H1 (cell line): Measurements from ENCODE around the gene CORO7. TPM values are rescaled to one million over a fixed set of nuclear protein-coding genes. Genes with fewer than 3 reads are reported as not detected.

Experiments
- CTCF ChIA-PET: fragments of 300-600 bp; sonication (Branson Sonifier 250); formaldehyde crosslinking; loops from one replicate; lab custom pipeline; 2021; ENCODE audit not compliant: partially characterized antibody; lab: Charles Lee
- POLR2A ChIA-PET: fragments of 300-600 bp; sonication (Branson Sonifier 250); formaldehyde crosslinking; loops from one replicate; lab custom pipeline; 2021; ENCODE audit warnings: inconsistent platforms; ENCODE audit not compliant: partially characterized antibody; lab: Charles Lee
- DNase-seq, 2 experiments: peaks; one replicate each; pipeline versions ENCODE4 v3.0.0 to v3.0.0-alpha.2; 2010 to 2022; ENCODE audit warnings: low spot score in 2 of 2, low read depth in 1 of 2, mixed read lengths in 1 of 2
- FAIRE-seq: peaks from 2 replicates; lab custom pipeline; 2011; peaks lifted over from hg19 to GRCh38; lab: Jason Lieb, UNC
- H2AFZ ChIP-seq: 2 replicates; pipeline ENCODE4 v1.8.1; 2012; ENCODE audit warnings: low read length, inconsistent platforms
- H2AK5ac ChIP-seq: 2 replicates; pipeline ENCODE4 v1.6.1; 2013; ENCODE audit warnings: low read depth, low read length
- H2BK120ac ChIP-seq: replicated peaks from 2 replicates; pipeline ENCODE3; 2013; ENCODE audit warnings: low read depth, low read length, inconsistent platforms
- H2BK12ac ChIP-seq: 2 replicates; pipeline ENCODE4 v1.6.1; 2013; ENCODE audit warnings: low read depth, low read length
- H2BK15ac ChIP-seq: 2 replicates; pipeline ENCODE4 v1.6.1; 2013; ENCODE audit warnings: low read length
- H2BK20ac ChIP-seq: 2 replicates; pipeline ENCODE4 v1.6.1; 2013; ENCODE audit warnings: low read length
- H2BK5ac ChIP-seq: 2 replicates; pipeline ENCODE4 v1.6.1; 2013; ENCODE audit warnings: low read depth, low read length
- H3K14ac ChIP-seq: 2 replicates; pipeline ENCODE4 v1.6.1; 2013; ENCODE audit warnings: inconsistent platforms; ENCODE audit not compliant: insufficient read length
- H3K18ac ChIP-seq: 2 replicates; pipeline ENCODE4 v1.6.1; 2013; ENCODE audit warnings: low read length; ENCODE audit errors: extremely low read depth
- H3K23ac ChIP-seq: 2 replicates; pipeline ENCODE4 v1.6.1; 2013; ENCODE audit warnings: inconsistent platforms; ENCODE audit not compliant: insufficient read length
- H3K23me2 ChIP-seq: 2 replicates; pipeline ENCODE4 v1.6.1; 2013; ENCODE audit warnings: low read depth, low read length
- H3K27ac ChIP-seq: 2 replicates; pipeline ENCODE4 v1.6.1; 2011; ENCODE audit warnings: low read depth, low read length, inconsistent platforms
- H3K27me3 ChIP-seq, 4 experiments: replicated peaks in 1 of 4; 1 replicate in 1 of 4; 2 replicates in 3 of 4; pipeline versions ENCODE4 v1.6.1 to v1.8.1; 2011 to 2013; ENCODE audit warnings: low read length in 3 of 4, mild to moderate bottlenecking in 3 of 4, inconsistent platforms in 2 of 4, mixed read lengths in 2 of 4, moderate library complexity in 1 of 4; ENCODE audit not compliant: control insufficient read depth in 3 of 4, insufficient read depth in 3 of 4; ENCODE audit errors: extremely low read depth in 1 of 4
- H3K36me3 ChIP-seq, 4 experiments: 2 replicates each; pipeline versions ENCODE4 v1.6.1 to v1.8.1; 2011 to 2013; ENCODE audit warnings: mild to moderate bottlenecking in 4 of 4, low read length in 3 of 4, moderate library complexity in 2 of 4, control low read depth in 1 of 4, inconsistent platforms in 1 of 4; ENCODE audit not compliant: insufficient read depth in 4 of 4, control insufficient read depth in 2 of 4
- H3K4ac ChIP-seq: replicated peaks from 2 replicates; pipeline ENCODE3; 2013; ENCODE audit warnings: low read length, low read depth, mixed read lengths, inconsistent platforms; ENCODE audit not compliant: insufficient read length
- H3K4me1 ChIP-seq, 4 experiments: replicated peaks in 1 of 4; 1 replicate in 1 of 4; 2 replicates in 3 of 4; pipeline versions ENCODE4 v1.6.1 to v1.8.1; 2011 to 2013; ENCODE audit warnings: low read length in 3 of 4, inconsistent platforms in 2 of 4, mixed read lengths in 1 of 4; ENCODE audit not compliant: insufficient read depth in 4 of 4, control insufficient read depth in 3 of 4
- H3K4me2 ChIP-seq, 2 experiments: 2 replicates each; pipeline versions ENCODE4 v1.6.1 to v1.8.1; 2011 to 2013; ENCODE audit warnings: low read depth in 2 of 2, low read length in 2 of 2, control low read depth in 1 of 2, inconsistent platforms in 1 of 2, mild to moderate bottlenecking in 1 of 2; ENCODE audit not compliant: insufficient read depth in 1 of 2
- H3K4me3 ChIP-seq, 4 experiments: fragments of 200-600, 300-600 bp in 1 of 4; sonication (generic), shearing (Covaris generic), sonication (Bioruptor Twin) in 1 of 4; 2 replicates each; pipeline versions ENCODE4 v1.5.1 to v1.8.1; 2011 to 2016; ENCODE audit warnings: low read length in 4 of 4, low read depth in 3 of 4, control low read depth in 2 of 4, inconsistent platforms in 2 of 4, mild to moderate bottlenecking in 2 of 4, mixed read lengths in 1 of 4, moderate library complexity in 1 of 4; ENCODE audit not compliant: insufficient read depth in 2 of 4; ENCODE audit errors: extremely low read depth in 1 of 4
- H3K56ac ChIP-seq: replicated peaks from 2 replicates; pipeline ENCODE3; 2013; ENCODE audit warnings: low read depth, mild to moderate bottlenecking, mixed read lengths, low read length, inconsistent platforms; ENCODE audit not compliant: insufficient read length
- H3K79me1 ChIP-seq: 2 replicates; pipeline ENCODE4 v1.6.1; 2013; ENCODE audit warnings: low read depth, low read length, control low read depth
- H3K79me2 ChIP-seq, 2 experiments: 2 replicates each; pipeline versions ENCODE4 v1.6.1 to v1.8.1; 2012 to 2013; ENCODE audit warnings: low read length in 2 of 2, mild to moderate bottlenecking in 2 of 2, inconsistent platforms in 1 of 2; ENCODE audit not compliant: insufficient read depth in 2 of 2, control insufficient read depth in 1 of 2
- H3K9ac ChIP-seq, 4 experiments: replicated peaks in 1 of 4; 1 replicate in 1 of 4; 2 replicates in 3 of 4; pipeline versions ENCODE4 v1.6.1 to v1.8.1; 2011 to 2013; ENCODE audit warnings: low read depth in 3 of 4, low read length in 3 of 4, control low read depth in 2 of 4, mild to moderate bottlenecking in 2 of 4, moderate library complexity in 2 of 4, inconsistent platforms in 1 of 4; ENCODE audit errors: extremely low read depth in 1 of 4
- H3K9me3 ChIP-seq, 2 experiments: 2 replicates each; pipeline versions ENCODE4 v1.6.1 to v1.8.1; 2012 to 2013; ENCODE audit warnings: mild to moderate bottlenecking in 2 of 2, moderate library complexity in 2 of 2, control low read depth in 1 of 2, inconsistent platforms in 1 of 2, low read depth in 1 of 2, low read length in 1 of 2, mixed read lengths in 1 of 2; ENCODE audit not compliant: insufficient read depth in 2 of 2
- H4K20me1 ChIP-seq, 2 experiments: replicated peaks in 1 of 2; 2 replicates each; pipeline versions ENCODE3 to v1.8.1; 2011 to 2013; ENCODE audit warnings: inconsistent platforms in 2 of 2, low read length in 2 of 2, mild to moderate bottlenecking in 1 of 2; ENCODE audit not compliant: insufficient read depth in 2 of 2, control insufficient read depth in 1 of 2
- H4K5ac ChIP-seq: 2 replicates; pipeline ENCODE4 v1.6.1; 2013; ENCODE audit warnings: low read length, low read depth, mixed read lengths, inconsistent platforms; ENCODE audit not compliant: insufficient read length
- H4K8ac ChIP-seq: 2 replicates; pipeline ENCODE4 v1.8.0; 2013; ENCODE audit warnings: mild to moderate bottlenecking, moderate library complexity, low read length, inconsistent platforms; ENCODE audit not compliant: insufficient read depth; ENCODE audit errors: extremely low read depth
- H4K91ac ChIP-seq: replicated peaks from 2 replicates; pipeline ENCODE3; 2013; ENCODE audit warnings: low read length, mixed read lengths, inconsistent platforms; ENCODE audit not compliant: insufficient read length
- HDAC6 ChIP-seq: IDR thresholded peaks from one replicate; pipeline ENCODE4 v1.7.1; 2012; ENCODE audit warnings: low read depth, mild to moderate bottlenecking, inconsistent platforms, low read length, moderate library complexity
- KDM1A ChIP-seq: fragments of 200-600, 300-600 bp; sonication (generic); IDR thresholded peaks from 2 replicates; pipeline ENCODE4 v1.7.1; 2016; ENCODE audit warnings: mild to moderate bottlenecking, low read length, borderline replicate concordance
- POU5F1 ChIP-seq: IDR thresholded peaks from 2 replicates; pipeline ENCODE4 v1.6.1; 2011; ENCODE audit warnings: low read depth, mild to moderate bottlenecking, low read length, moderate library complexity
- SIN3A ChIP-seq, 2 experiments: IDR thresholded peaks in 1 of 2; conservative IDR thresholded peaks in 1 of 2; 2 replicates each; pipeline ENCODE4 v1.6.1; 2011 to 2012; ENCODE audit warnings: low read length in 2 of 2, improper control_type of control experiment in 1 of 2, low read depth in 1 of 2, mild to moderate bottlenecking in 1 of 2
- ZNF274 ChIP-seq: IDR thresholded peaks from 2 replicates; pipeline ENCODE4 v1.7.0; 2012; ENCODE audit warnings: low read length, borderline replicate concordance; ENCODE audit errors: extremely low read depth
- WGBS, 2 experiments: shearing (Covaris generic) in 1 of 2; methylation state at CpG; one replicate each; pipeline versions ENCODE4 v1.1.6 to v1.1.7; 2013 to 2015; ENCODE audit warnings: low lambda C conversion rate in 2 of 2, mixed read lengths in 2 of 2, inconsistent platforms in 1 of 2, low coverage in 1 of 2, missing lambda C conversion rate in 1 of 2; ENCODE audit not compliant: insufficient replicate concordance in 2 of 2, insufficient coverage in 1 of 2, insufficient read length in 1 of 2; ENCODE audit errors: extremely low coverage in 1 of 2, missing lambda C conversion rate in 1 of 2; 5-methylcytosine and 5-hydroxymethylcytosine counted together
- polyA plus RNA-seq, 7 experiments: library from polyadenylated mRNA; depleted of rRNA in 3 of 7; stranded (reverse) in 5 of 7; unstranded in 2 of 7; fragments of >200 nt in 5 of 7; fragments of 200-250 nt in 2 of 7; gene quantifications; 1 replicate in 5 of 7; 2 replicates in 1 of 7; 4 replicates in 1 of 7; pipeline versions ENCODE4 v1.2.1 to v1.2.3, GENCODE V29; 2011 to 2013; ENCODE audit warnings: missing spikeins in 2 of 7, mixed read lengths in 2 of 7
- total RNA-seq: library from RNA; stranded (reverse); fragmentation: NEBNext Ultra II Directional; extraction: Animal tissue kit (Norgen Biotek cat#: 25700); gene quantifications from 2 replicates; pipeline ENCODE4 v1.2.1, GENCODE V29; 2021

CORO7 gene
- total and polyA plus RNA-seq, 2 of the 8 experiments (the other 6 are each of a cell fraction or from before 2014, with no cell fraction given), result 25.2 to 29.8 TPM

DNA sequence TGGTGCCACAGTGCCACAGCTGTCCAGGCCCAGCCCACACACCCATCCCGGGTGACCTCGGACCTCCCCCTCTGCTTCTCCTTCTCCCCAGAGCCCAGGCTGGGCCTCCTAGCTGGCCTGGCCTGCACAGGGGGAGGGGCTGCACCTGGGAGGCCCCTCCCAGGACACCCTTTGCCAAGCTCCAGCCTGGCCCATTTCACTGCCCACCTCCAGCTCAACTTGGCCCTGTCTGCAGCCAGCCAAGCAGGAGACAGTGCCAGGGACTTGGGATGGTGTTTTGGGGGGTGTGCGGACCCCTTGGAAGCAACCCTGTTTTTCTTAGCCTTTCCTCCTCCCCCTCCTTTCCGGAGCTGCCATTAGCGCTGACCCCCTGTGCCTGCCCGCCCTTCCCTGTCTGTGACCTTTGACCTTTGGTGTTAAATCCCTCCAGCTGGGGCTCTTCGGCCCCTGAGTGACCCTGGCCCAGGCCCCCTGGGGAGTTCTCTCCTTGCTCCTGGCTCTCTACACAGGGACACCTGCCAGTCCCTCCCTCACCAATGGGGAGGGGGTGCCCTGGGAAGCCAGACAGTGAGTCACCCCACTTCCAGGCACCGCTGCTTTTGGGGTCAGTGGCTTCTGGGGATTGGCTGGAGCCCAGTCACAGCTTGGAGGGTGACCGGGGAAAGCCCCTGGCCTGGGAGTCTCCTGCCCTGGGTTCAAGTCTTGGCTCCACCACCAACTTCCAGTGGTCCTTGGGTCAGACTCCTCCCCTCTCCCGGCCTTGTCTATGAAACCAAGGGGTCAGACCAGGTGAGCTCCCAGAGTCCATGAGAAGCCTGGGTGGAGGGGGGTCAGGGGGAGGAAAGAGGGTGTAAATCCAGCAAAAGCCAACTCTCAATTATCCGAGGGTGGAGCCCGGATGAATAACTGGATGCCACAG lies 98.6 kb downstream of the CORO7 start:
- ChIA-PET POLR2A (interaction anchor here (0.9 to 4.2 kb wide), 12 partner anchors 9 to 52 kb away, joined by 3 to 34 read pairs (median 4); partner anchors contain the start of genes PAM16 and TFAP4), CTCF (interaction anchor here (0.8 to 16.7 kb wide), 12 partner anchors 7 to 85 kb away, joined by 3 to 300 read pairs (median 4); no protein-coding TSS in a partner anchor)
- no peak overlapping the region; the same call in 1 of the 2 replicates for H2AK5ac ChIP-seq
- H3K14ac ChIP-seq, result no peak overlapping the region
- H4K91ac ChIP-seq, result no peak overlapping the region
- no peak overlapping the region for H3K23ac ChIP-seq
- no peak overlapping the region for H3K56ac ChIP-seq
- peak overlapping the region; percentile 78 for H3K4ac ChIP-seq
- peaks cover 11% of the 10 kb centered on the region for H3K79me1 ChIP-seq
- no peak overlapping the region for H2BK120ac ChIP-seq
- no peak overlapping the region for H3K27ac ChIP-seq
- DNase-seq, result no peak
- H4K20me1 ChIP-seq, result peaks cover 19 to 24% of the 10 kb centered on the region in 2 experiments
- H3K27me3 ChIP-seq, result peaks cover 0 to 15% (median 11%) of the 10 kb centered on the region in 4 experiments; a peak in 6 of 7 replicates
- no peak overlapping the region; the same call in 1 of the 2 replicates for H2BK5ac ChIP-seq
- no peak overlapping the region for H4K5ac ChIP-seq
- 82% methylated on average over 11 of the region's 12 CpGs; no CpG with 5 or more reads in 1 of the 2 experiments for WGBS, 2 experiments
- H3K9ac ChIP-seq, result no peak overlapping the region
- H2AFZ ChIP-seq, result no peak overlapping the region
- no peak for FAIRE-seq
- no peak overlapping the region; the same call in 1 of the 2 replicates for H2BK12ac ChIP-seq
- H2BK20ac ChIP-seq, result no peak overlapping the region
- H3K36me3 ChIP-seq, result no peaks in the 10 kb centered on the region
- peaks cover 0 to 42% (median 34%) of the 10 kb centered on the region in 4 experiments; a peak in 6 of 7 replicates for H3K4me1 ChIP-seq
- H3K18ac ChIP-seq, result no peak overlapping the region; the same call in 1 of the 2 replicates
- H3K23me2 ChIP-seq, result peaks cover 12% of the 10 kb centered on the region
- H2BK15ac ChIP-seq, result no peak overlapping the region
- H4K8ac ChIP-seq, result no peak overlapping the region
- peak overlapping the region; percentile 47 to 64; a peak in 3 of 4 replicates for H3K4me2 ChIP-seq
- peak overlapping the region in 1 of 4 experiments; percentile 92; a peak in 1 of 8 replicates for H3K4me3 ChIP-seq
- peaks cover 0 to 62% of the 10 kb centered on the region in 2 experiments; a peak in 3 of 4 replicates for H3K79me2 ChIP-seq
- no peaks in the 10 kb centered on the region for H3K9me3 ChIP-seq
- TF ChIP-seq SIN3A (conservative IDR thresholded peaks at IDR 0.05 in 1 of 2, IDR thresholded peaks at IDR 0.05 in 1 of 2; ENCODE audit: low read depth in 1 of 2, low read length in 2 of 2), result no peak; a peak in 1 of 4 replicates
- no peak for TF ChIP-seq ZNF274
- no peak for TF ChIP-seq HDAC6
- no peak for TF ChIP-seq KDM1A
- no peak for TF ChIP-seq POU5F1
